NCI-H524 (cell line): ENCODE results near the gene TUBGCP6.
"Not testable (repeated sequence)": the region's sequence is repeated elsewhere in the genome, so short reads cannot be mapped to it uniquely, and the experiment has no call there.

Experiments
- DNase-seq, 2 experiments: peaks; one replicate each; lab custom pipeline; 2025; lab: John Stamatoyannopoulos, UW

The TUBGCP6 gene

DNA sequence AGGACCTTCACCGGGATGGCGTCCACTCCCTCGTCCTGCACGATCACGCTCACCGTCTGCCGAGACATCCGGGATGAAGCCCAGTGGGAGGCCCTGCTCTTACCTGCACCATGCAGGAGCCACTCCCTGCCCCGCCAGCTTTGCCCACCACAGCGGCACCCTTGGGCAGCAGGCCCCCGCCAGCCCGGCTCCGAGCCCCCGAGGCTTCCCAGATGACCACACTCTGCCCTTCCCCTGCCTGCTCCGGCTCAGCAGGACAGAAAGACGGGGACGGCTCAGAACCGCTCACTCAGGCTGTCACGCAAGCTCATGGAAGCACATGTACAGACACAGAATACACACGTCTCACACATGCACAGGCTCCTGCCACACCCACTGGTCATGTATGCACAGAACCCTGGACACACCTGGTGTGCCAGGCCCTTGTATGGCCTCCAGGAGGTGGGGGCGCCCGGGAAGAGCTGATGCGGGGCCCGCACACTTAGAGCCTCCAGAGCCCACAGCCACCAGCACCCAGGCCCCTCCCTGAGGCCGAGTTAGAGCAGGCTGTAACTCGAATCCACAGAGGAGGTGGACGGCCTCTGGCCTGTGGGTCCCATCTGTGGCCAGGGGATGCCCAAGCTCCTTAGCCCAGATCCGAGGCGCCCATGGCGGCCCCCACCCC lies 34.3 kb upstream of the TUBGCP6 start:
- no peak for DNase-seq

DNA sequence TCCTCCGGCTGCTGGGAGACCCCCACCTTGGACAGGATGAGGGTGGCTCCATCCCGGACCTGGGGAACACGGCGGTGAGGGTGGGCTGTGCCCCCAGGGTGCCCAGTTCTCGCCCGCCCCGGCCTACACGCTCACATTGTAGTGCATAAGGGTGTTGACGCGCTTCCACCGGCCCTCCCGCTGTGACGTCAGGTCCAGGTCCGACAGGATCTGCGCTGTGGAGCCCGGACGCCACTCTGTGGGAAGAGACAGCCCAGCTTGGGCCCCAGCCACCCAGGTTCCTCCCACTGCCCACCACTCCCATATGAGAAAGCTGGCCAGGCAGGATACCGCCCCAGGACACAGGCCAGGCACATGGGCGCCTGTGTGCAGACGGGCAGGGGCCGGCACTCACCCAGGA lies 33.6 kb upstream of the TUBGCP6 start:
- no peak for DNase-seq

DNA sequence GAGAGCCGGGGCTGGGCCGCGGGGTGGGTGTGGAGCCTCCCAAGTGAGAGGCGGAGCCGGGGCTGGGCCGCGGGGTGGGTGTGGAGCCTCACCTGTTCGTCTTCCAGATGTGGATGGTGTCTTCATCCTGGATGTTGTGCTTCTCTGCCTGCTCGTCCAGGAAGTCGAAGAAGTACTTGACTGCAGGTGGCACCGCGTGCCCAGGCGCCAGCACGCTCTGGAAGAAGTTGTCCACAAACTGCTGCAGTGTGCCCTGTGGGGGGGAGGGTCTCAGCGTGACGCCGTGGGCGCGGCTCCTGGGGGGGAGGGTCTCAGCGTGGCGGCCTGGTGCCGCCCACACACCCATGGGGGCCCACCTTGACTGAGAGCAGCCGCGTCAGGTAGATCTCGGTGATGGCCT lies 32.9 kb upstream of the TUBGCP6 start:
- no peak for DNase-seq

GRCh38 chr22:50276143-50276542 lies 31.3 kb upstream of the TUBGCP6 start:
- no peak for DNase-seq

DNA sequence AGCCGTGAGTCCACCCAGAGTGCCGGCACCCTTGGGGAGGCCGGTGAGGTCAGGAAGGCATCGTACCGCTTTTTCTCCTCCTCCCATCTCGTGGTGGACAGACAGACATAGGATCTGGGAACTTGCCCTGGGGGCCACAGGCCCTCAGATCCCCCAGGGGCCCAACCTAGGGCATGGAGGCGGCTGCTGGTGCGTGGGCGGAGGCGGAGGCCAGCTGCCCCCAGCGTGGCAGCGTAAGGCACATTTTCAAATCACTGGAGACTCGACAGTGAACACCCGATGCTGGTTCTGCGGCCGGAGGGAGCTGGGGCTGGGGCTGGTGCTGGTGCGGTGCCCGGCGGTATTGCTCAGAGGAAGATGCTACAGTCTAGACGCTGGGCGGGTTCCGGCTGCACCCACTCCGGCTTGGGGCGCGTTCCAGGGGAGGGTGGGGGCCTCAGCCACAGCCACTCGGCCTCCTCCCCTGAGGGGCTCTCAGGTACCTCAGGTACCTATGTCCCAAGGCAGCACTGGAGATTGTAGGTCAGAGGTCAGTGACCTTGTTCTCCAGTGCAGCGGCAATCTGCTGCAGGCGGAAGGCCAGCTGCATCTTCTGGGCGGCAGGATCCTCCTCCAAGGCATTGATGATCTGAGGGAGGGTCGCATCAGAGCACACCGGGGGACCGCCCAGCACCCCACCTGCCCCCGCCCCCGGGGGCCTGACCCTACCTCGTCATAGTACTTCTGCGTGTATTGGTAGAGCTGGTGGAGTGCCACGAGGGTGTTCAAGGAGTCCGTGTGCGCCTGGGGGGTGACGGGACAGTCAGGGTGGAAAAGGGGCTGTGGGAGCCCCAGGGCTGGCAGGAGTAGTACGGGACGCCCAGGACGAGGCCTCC lies 30.6 kb upstream of the TUBGCP6 start:
- no peak for DNase-seq

GRCh38 chr22:50274771-50275170 lies 29.9 kb upstream of the TUBGCP6 start:
- DNase-seq, result no peak

DNA sequence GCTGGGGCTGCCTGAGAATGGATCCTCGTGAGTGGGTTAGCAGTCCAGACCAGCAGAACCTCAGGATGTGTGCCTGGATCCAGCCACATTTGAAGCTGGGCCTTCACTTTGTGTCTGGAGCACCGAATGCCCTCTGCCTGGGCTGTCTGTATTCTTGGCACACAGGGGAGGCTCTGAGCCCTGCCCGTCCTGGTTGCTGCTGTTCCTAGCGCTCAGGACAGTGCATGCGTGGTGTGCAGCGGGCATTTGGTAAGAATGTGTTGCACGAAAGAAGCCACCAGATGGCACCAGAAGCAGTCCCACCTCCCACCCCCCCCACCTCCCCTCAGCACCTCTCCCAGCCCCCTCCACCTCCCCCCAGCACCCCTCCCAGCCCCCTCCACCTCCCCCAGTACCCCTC lies 29.5 kb upstream of the TUBGCP6 start:
- peak in 1 of 2 experiments; percentile 60 for DNase-seq

DNA sequence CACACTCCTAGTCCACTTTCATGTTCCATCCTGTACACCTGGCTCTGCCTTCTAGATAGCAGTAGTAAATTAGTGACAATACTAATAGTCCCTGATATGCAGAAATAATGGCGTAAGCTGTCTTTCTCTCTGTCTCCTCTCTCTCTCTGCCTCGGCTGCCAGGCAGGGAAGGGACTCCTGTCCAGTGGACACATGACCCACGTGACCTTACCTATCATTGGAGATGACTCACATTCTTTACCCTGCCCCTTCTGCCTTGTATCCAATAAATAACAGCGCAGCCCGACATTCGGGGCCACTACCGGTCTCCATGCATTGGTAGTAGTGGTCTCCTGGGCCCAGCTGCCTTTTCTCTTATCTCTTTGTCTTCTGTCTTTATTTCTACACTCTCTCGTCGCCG lies 29.0 kb upstream of the TUBGCP6 start:
- DNase-seq, result not testable (repeated sequence)

GRCh38 chr22:50273352-50273751 lies 28.5 kb upstream of the TUBGCP6 start:
- not testable (repeated sequence) for DNase-seq

DNA sequence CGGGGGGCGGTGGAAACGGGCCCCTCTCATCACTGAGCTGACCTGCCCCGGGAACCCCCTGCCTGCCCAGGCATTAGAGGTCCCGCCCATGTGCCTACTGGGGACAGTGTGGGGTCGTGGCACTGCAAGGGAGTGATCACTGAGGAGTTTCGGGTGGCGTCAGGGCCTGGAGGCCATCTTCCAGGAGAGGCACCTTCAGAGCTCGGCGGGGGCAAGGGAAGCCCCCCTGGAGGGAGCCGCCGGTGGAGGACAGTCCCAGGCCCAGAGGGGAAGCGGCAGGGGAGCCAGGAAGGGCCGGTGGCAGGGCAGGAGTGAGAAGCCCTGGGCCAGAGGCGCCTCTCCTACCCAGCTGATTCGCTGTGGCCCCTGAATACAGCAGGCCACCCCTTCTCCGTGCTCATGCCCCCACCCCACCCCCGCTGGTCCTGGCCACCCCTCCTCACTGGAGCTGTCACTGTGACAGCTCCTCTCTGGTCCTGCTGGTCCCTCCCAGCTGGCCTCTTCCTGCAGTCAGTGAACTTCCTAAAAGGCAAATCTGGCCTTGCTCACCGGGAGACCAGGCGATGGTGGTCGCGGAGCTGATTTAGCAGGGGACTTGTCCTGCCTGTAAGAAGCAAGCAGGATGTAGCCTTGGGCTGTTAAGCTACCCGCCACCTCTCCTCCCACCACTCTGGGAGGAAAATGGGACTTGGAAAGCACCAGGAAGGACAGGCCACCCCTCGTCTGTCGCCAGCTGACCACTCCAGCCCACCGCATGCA lies 27.4 kb upstream of the TUBGCP6 start:
- DNase-seq, result no peak

GRCh38 chr22:50271519-50271970 lies 26.7 kb upstream of the TUBGCP6 start:
- peak; percentile 30 to 78 for DNase-seq

DNA sequence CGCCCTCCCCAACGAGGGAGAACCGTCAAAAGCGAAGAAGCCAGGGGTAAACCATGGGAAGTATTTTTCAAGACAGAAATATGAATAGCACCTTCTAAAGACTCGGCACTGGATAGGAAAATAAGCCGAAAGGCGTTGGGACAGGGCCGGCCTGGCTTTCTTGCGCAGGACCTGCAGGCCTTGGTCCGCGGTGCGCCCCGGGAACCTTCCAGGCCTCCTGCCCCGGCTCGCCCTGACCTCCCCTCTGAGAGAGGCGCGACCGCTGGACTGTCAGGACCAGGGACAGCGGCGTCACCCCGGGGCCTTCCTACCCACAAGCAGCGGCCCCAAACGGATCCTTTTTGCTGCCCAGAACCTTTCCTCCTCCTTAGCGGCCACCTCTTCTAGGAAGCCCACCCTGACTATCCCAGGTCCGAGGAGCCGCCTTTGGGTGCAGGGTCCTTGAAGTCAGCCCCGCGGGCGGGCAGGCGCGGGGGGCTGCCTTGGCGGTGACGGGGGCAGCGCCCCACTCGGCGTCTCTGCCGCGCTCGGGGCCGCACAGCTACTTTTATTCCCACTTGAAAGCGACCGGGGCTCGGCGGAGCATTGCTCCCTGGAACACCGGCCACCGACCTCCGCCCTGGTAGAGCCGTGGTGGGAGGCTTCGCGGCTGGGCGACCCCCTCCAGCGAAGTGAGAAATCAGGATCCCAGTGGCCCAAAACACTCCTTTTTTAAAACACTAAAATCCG lies 26.0 kb upstream of the TUBGCP6 start:
- peak in 1 of 2 experiments; percentile 47 for DNase-seq

GRCh38 chr22:50269970-50270665 lies 25.3 kb upstream of the TUBGCP6 start, which contains the start of gene MAPK11:
Gene MAPK11 (minus strand): TSS chr22:50270380. CDS start chr22:50270292, 88 bp downstream.
- DNase-seq, result peak in 1 of 2 experiments; percentile 47

GRCh38 chr22:50269573-50269969 lies 24.7 kb upstream of the TUBGCP6 start:
- no peak for DNase-seq

- no peak for DNase-seq
These were observed 23.9 kb upstream of the TUBGCP6 start for GRCh38 chr22:50268655-50269113.

DNA sequence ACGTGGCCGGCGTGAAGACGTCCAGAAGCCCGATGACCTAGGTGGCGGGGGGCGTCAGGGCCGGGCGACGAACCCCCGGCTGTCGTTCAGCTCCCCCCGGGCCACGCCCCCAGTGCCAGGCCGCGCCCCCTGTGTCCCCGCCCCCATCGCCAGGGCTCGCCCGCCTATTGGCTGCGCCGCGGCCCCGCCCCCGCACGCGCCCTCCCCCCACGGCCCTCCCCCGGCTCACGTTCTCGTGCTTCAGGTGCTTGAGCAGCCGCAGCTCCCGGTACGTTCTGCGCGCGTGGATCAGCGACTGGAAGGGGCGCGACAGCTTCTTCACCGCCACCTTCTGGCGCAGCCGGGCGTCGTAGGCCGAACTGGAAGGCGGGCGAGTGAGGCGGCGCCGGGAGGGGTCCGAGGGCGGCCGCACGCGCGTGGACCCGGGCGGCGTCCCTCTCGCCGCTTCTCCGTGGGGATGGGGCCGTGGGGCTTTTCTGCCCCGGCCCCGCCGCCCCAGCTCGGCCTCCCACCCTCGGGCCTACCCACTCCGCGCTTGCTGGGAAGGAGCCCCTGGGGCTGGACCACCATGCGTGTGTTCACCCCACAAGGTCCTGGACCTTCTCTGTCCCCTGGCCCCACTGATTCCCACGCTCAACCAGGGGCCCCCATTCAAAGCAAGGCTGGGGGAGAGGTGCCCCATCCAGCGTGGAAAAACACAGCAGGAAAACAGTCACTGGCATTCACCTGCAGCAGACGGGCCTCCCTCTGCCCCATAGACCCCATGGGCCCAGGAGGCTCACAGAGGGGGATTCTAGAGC lies 23.0 kb upstream of the TUBGCP6 start:
- no peak for DNase-seq

GRCh38 chr22:50266994-50267393 lies 22.2 kb upstream of the TUBGCP6 start:
- DNase-seq, result no peak

GRCh38 chr22:50264946-50265669 lies 20.3 kb upstream of the TUBGCP6 start:
- no peak for DNase-seq

- no peak for DNase-seq
These were observed 19.4 kb upstream of the TUBGCP6 start for GRCh38 chr22:50264104-50264745.
